Glomerular endothelial cell (primary cell): ENCODE data around the gene NOC2L. TPM values are rescaled to one million over a fixed set of nuclear protein-coding genes. Genes with fewer than 3 reads are reported as not detected.

ENCODE experiments used
- DNase-seq: peaks from one replicate; pipeline ENCODE4 v3.0.0-alpha.2; 2011; ENCODE audit warnings: low read depth, low spot score; ENCODE audit errors: extremely low read depth
- total RNA-seq: library from RNA; depleted of rRNA; stranded (reverse); fragments of >200 nt; gene quantifications from 2 replicates; pipeline ENCODE4 v1.2.3, GENCODE V29; 2015

Gene NOC2L
- total RNA-seq, 1 donor from 2014 or later: 73.9 TPM

- no peak for DNase-seq
These were observed 14.4 kb downstream of the NOC2L start for GRCh38 chr1:944341-945325.

GRCh38 chr1:943545-944340 lies 15.3 kb downstream of the NOC2L start:
- no peak for DNase-seq

GRCh38 chr1:942864-943533 lies 16.1 kb downstream of the NOC2L start:
- no peak for DNase-seq

- DNase-seq: no peak
These were observed 16.6 kb downstream of the NOC2L start for GRCh38 chr1:942411-942821.

GRCh38 chr1:941588-942383 lies 17.3 kb downstream of the NOC2L start:
- no peak for DNase-seq

- no peak for DNase-seq
These were observed 18.0 kb downstream of the NOC2L start for GRCh38 chr1:941015-941587.

DNA sequence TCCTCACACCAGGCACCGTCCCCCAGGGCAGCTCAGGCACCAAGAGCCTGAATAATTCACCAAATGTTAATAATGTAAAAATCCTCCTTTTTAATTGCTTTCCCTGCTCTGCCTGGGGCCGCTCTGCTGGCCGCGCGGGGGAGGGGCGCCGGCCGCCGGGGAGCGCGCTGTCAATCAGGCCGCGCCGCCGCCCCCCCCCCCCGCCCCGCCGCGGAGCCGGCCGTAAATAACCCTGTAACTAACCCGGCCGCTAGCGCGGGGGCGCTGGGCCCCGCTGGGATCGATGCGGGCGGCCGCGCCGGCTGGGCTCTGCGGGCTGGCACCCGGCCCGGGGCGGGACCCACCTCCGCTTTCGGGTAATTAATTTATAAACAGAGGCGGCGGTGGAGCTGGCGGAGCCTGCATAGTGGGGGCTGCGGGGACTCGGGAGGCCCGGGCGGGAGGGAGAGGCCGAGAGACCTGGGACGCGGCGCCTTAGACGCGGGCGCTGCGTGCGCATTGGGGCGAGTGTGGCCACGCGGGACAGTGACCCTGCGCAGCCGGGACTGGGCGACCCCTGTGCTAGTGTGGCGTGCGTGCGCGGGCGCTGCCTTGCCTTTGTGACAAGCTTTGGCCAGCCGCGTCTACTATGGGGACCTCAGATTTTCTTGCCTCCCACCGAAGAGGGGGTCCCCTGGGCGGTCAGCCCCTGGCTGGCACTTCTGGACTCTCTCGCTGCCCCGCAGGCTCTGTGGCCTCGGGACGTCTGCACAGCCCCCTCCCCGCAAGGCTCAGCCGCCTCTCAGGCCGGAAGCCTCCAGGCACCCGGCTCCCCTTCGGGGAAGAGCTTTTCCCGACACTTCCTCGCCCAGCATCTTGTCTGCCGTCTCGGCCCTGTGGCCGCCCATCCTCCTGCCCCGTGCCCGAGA lies 18.7 kb downstream of the NOC2L start:
- DNase-seq: no peak

- no peak for DNase-seq
These were observed 19.4 kb downstream of the NOC2L start for GRCh38 chr1:939511-940106.

GRCh38 chr1:938711-939489 lies 20.2 kb downstream of the NOC2L start:
- DNase-seq: no peak

- no peak for DNase-seq
These were observed 20.9 kb downstream of the NOC2L start for GRCh38 chr1:938088-938683.

DNA sequence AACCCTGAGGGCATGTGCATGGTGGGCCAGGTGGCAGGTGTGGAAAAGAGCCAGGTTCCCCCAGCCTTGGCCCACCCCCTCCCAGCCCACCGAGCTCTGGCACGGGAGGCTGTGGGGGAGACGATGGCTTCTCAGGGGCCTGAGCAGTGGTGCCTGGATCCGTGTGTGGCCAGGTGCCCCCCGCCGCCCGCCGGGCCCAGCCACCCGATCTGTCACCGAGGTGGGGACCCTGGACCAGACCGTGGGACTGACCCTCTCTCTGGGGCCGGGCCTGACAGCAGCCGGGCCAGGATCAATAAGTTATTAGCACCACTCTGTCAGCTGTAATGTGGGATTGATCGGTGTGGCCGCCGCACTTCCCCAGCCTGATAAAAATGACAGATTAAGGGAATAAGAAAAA lies 21.5 kb downstream of the NOC2L start:
- DNase-seq: no peak

- DNase-seq: no peak
These were observed 22.4 kb downstream of the NOC2L start for GRCh38 chr1:936348-937264.

GRCh38 chr1:935751-936231 lies 23.3 kb downstream of the NOC2L start:
- DNase-seq: no peak

- no peak for DNase-seq
These were observed 23.9 kb downstream of the NOC2L start for GRCh38 chr1:934991-935750.

DNA sequence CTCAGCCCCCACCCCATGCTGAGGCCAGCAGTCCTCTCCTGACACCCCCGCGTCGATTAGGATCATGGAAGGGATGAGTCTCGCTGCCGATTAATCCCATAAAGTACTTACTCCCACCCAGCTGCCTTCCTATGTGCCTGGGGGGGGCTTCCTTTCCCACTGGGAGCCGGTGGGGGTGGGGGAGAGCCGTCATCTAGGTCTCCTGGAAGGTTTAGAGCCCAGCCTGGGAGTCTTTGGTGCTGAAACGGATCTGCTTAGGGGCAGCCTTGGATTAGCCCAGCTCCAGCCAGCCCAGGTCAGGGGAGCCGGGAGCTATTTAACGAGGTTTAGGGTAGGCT lies 25.5 kb downstream of the NOC2L start:
- no peak for DNase-seq
